H1 (cell line): ENCODE measurements around the gene CEACAM20. TPM values are rescaled to one million over a fixed set of nuclear protein-coding genes. Genes with fewer than 3 reads are reported as not detected.

Source experiments
- CTCF ChIA-PET: fragments of 300-600 bp; sonication (Branson Sonifier 250); formaldehyde crosslinking; loops from one replicate; lab custom pipeline; 2021; ENCODE audit not compliant: partially characterized antibody; lab: Charles Lee
- POLR2A ChIA-PET: fragments of 300-600 bp; sonication (Branson Sonifier 250); formaldehyde crosslinking; loops from one replicate; lab custom pipeline; 2021; ENCODE audit warnings: inconsistent platforms; ENCODE audit not compliant: partially characterized antibody; lab: Charles Lee
- DNase-seq, 2 experiments: peaks; one replicate each; pipeline versions ENCODE4 v3.0.0 to v3.0.0-alpha.2; 2010 to 2022; ENCODE audit warnings: low spot score in 2 of 2, low read depth in 1 of 2, mixed read lengths in 1 of 2
- FAIRE-seq: peaks from 2 replicates; lab custom pipeline; 2011; peaks lifted over from hg19 to GRCh38; lab: Jason Lieb, UNC
- H2AFZ ChIP-seq: 2 replicates; pipeline ENCODE4 v1.8.1; 2012; ENCODE audit warnings: low read length, inconsistent platforms
- H2AK5ac ChIP-seq: 2 replicates; pipeline ENCODE4 v1.6.1; 2013; ENCODE audit warnings: low read depth, low read length
- H2BK120ac ChIP-seq: replicated peaks from 2 replicates; pipeline ENCODE3; 2013; ENCODE audit warnings: low read depth, low read length, inconsistent platforms
- H2BK12ac ChIP-seq: 2 replicates; pipeline ENCODE4 v1.6.1; 2013; ENCODE audit warnings: low read depth, low read length
- H2BK15ac ChIP-seq: 2 replicates; pipeline ENCODE4 v1.6.1; 2013; ENCODE audit warnings: low read length
- H2BK20ac ChIP-seq: 2 replicates; pipeline ENCODE4 v1.6.1; 2013; ENCODE audit warnings: low read length
- H2BK5ac ChIP-seq: 2 replicates; pipeline ENCODE4 v1.6.1; 2013; ENCODE audit warnings: low read depth, low read length
- H3K14ac ChIP-seq: 2 replicates; pipeline ENCODE4 v1.6.1; 2013; ENCODE audit warnings: inconsistent platforms; ENCODE audit not compliant: insufficient read length
- H3K18ac ChIP-seq: 2 replicates; pipeline ENCODE4 v1.6.1; 2013; ENCODE audit warnings: low read length; ENCODE audit errors: extremely low read depth
- H3K23ac ChIP-seq: 2 replicates; pipeline ENCODE4 v1.6.1; 2013; ENCODE audit warnings: inconsistent platforms; ENCODE audit not compliant: insufficient read length
- H3K23me2 ChIP-seq: 2 replicates; pipeline ENCODE4 v1.6.1; 2013; ENCODE audit warnings: low read depth, low read length
- H3K27ac ChIP-seq: 2 replicates; pipeline ENCODE4 v1.6.1; 2011; ENCODE audit warnings: low read depth, low read length, inconsistent platforms
- H3K27me3 ChIP-seq, 4 experiments: replicated peaks in 1 of 4; 1 replicate in 1 of 4; 2 replicates in 3 of 4; pipeline versions ENCODE4 v1.6.1 to v1.8.1; 2011 to 2013; ENCODE audit warnings: low read length in 3 of 4, mild to moderate bottlenecking in 3 of 4, inconsistent platforms in 2 of 4, mixed read lengths in 2 of 4, moderate library complexity in 1 of 4; ENCODE audit not compliant: control insufficient read depth in 3 of 4, insufficient read depth in 3 of 4; ENCODE audit errors: extremely low read depth in 1 of 4
- H3K36me3 ChIP-seq, 4 experiments: 2 replicates each; pipeline versions ENCODE4 v1.6.1 to v1.8.1; 2011 to 2013; ENCODE audit warnings: mild to moderate bottlenecking in 4 of 4, low read length in 3 of 4, moderate library complexity in 2 of 4, control low read depth in 1 of 4, inconsistent platforms in 1 of 4; ENCODE audit not compliant: insufficient read depth in 4 of 4, control insufficient read depth in 2 of 4
- H3K4ac ChIP-seq: replicated peaks from 2 replicates; pipeline ENCODE3; 2013; ENCODE audit warnings: low read length, low read depth, mixed read lengths, inconsistent platforms; ENCODE audit not compliant: insufficient read length
- H3K4me1 ChIP-seq, 4 experiments: replicated peaks in 1 of 4; 1 replicate in 1 of 4; 2 replicates in 3 of 4; pipeline versions ENCODE4 v1.6.1 to v1.8.1; 2011 to 2013; ENCODE audit warnings: low read length in 3 of 4, inconsistent platforms in 2 of 4, mixed read lengths in 1 of 4; ENCODE audit not compliant: insufficient read depth in 4 of 4, control insufficient read depth in 3 of 4
- H3K4me2 ChIP-seq, 2 experiments: 2 replicates each; pipeline versions ENCODE4 v1.6.1 to v1.8.1; 2011 to 2013; ENCODE audit warnings: low read depth in 2 of 2, low read length in 2 of 2, control low read depth in 1 of 2, inconsistent platforms in 1 of 2, mild to moderate bottlenecking in 1 of 2; ENCODE audit not compliant: insufficient read depth in 1 of 2
- H3K4me3 ChIP-seq, 4 experiments: fragments of 200-600, 300-600 bp in 1 of 4; sonication (generic), shearing (Covaris generic), sonication (Bioruptor Twin) in 1 of 4; 2 replicates each; pipeline versions ENCODE4 v1.5.1 to v1.8.1; 2011 to 2016; ENCODE audit warnings: low read length in 4 of 4, low read depth in 3 of 4, control low read depth in 2 of 4, inconsistent platforms in 2 of 4, mild to moderate bottlenecking in 2 of 4, mixed read lengths in 1 of 4, moderate library complexity in 1 of 4; ENCODE audit not compliant: insufficient read depth in 2 of 4; ENCODE audit errors: extremely low read depth in 1 of 4
- H3K56ac ChIP-seq: replicated peaks from 2 replicates; pipeline ENCODE3; 2013; ENCODE audit warnings: low read depth, mild to moderate bottlenecking, mixed read lengths, low read length, inconsistent platforms; ENCODE audit not compliant: insufficient read length
- H3K79me1 ChIP-seq: 2 replicates; pipeline ENCODE4 v1.6.1; 2013; ENCODE audit warnings: low read depth, low read length, control low read depth
- H3K79me2 ChIP-seq, 2 experiments: 2 replicates each; pipeline versions ENCODE4 v1.6.1 to v1.8.1; 2012 to 2013; ENCODE audit warnings: low read length in 2 of 2, mild to moderate bottlenecking in 2 of 2, inconsistent platforms in 1 of 2; ENCODE audit not compliant: insufficient read depth in 2 of 2, control insufficient read depth in 1 of 2
- H3K9ac ChIP-seq, 4 experiments: replicated peaks in 1 of 4; 1 replicate in 1 of 4; 2 replicates in 3 of 4; pipeline versions ENCODE4 v1.6.1 to v1.8.1; 2011 to 2013; ENCODE audit warnings: low read depth in 3 of 4, low read length in 3 of 4, control low read depth in 2 of 4, mild to moderate bottlenecking in 2 of 4, moderate library complexity in 2 of 4, inconsistent platforms in 1 of 4; ENCODE audit errors: extremely low read depth in 1 of 4
- H3K9me3 ChIP-seq, 2 experiments: 2 replicates each; pipeline versions ENCODE4 v1.6.1 to v1.8.1; 2012 to 2013; ENCODE audit warnings: mild to moderate bottlenecking in 2 of 2, moderate library complexity in 2 of 2, control low read depth in 1 of 2, inconsistent platforms in 1 of 2, low read depth in 1 of 2, low read length in 1 of 2, mixed read lengths in 1 of 2; ENCODE audit not compliant: insufficient read depth in 2 of 2
- H4K20me1 ChIP-seq, 2 experiments: replicated peaks in 1 of 2; 2 replicates each; pipeline versions ENCODE3 to v1.8.1; 2011 to 2013; ENCODE audit warnings: inconsistent platforms in 2 of 2, low read length in 2 of 2, mild to moderate bottlenecking in 1 of 2; ENCODE audit not compliant: insufficient read depth in 2 of 2, control insufficient read depth in 1 of 2
- H4K5ac ChIP-seq: 2 replicates; pipeline ENCODE4 v1.6.1; 2013; ENCODE audit warnings: low read length, low read depth, mixed read lengths, inconsistent platforms; ENCODE audit not compliant: insufficient read length
- H4K8ac ChIP-seq: 2 replicates; pipeline ENCODE4 v1.8.0; 2013; ENCODE audit warnings: mild to moderate bottlenecking, moderate library complexity, low read length, inconsistent platforms; ENCODE audit not compliant: insufficient read depth; ENCODE audit errors: extremely low read depth
- H4K91ac ChIP-seq: replicated peaks from 2 replicates; pipeline ENCODE3; 2013; ENCODE audit warnings: low read length, mixed read lengths, inconsistent platforms; ENCODE audit not compliant: insufficient read length
- CHD2 ChIP-seq: IDR thresholded peaks from 2 replicates; pipeline ENCODE4 v1.6.1; 2012; ENCODE audit warnings: low read length, improper control_type of control experiment
- CTBP2 ChIP-seq: IDR thresholded peaks from 2 replicates; pipeline ENCODE4 v1.7.0; 2011; ENCODE audit warnings: borderline replicate concordance, mild to moderate bottlenecking, moderate library complexity, mixed read lengths, low read length; ENCODE audit not compliant: insufficient read depth, insufficient read length
- EP300 ChIP-seq, 2 experiments: IDR thresholded peaks; 1 replicate in 1 of 2; 2 replicates in 1 of 2; pipeline ENCODE4 v1.6.1; 2011 to 2012; ENCODE audit warnings: low read depth in 2 of 2, low read length in 2 of 2, mild to moderate bottlenecking in 2 of 2, borderline replicate concordance in 1 of 2, inconsistent platforms in 1 of 2, moderate library complexity in 1 of 2
- FOSL1 ChIP-seq: IDR thresholded peaks from 2 replicates; pipeline ENCODE4 v1.6.1; 2011; ENCODE audit warnings: mild to moderate bottlenecking, low read depth, low read length, moderate library complexity; ENCODE audit not compliant: insufficient read depth
- GABPA ChIP-seq: IDR thresholded peaks from 2 replicates; pipeline ENCODE4 v1.6.1; 2011; ENCODE audit warnings: mild to moderate bottlenecking, low read length, moderate library complexity, borderline replicate concordance; ENCODE audit not compliant: insufficient read depth
- HDAC2 ChIP-seq, 2 experiments: fragments of 300-600 bp in 1 of 2; sonication (generic) in 1 of 2; IDR thresholded peaks; 2 replicates each; pipeline ENCODE4 v1.6.1; 2011 to 2012; ENCODE audit warnings: low read depth in 2 of 2, low read length in 2 of 2, mild to moderate bottlenecking in 2 of 2, moderate library complexity in 2 of 2, borderline replicate concordance in 1 of 2, inconsistent platforms in 1 of 2
- HDAC6 ChIP-seq: IDR thresholded peaks from one replicate; pipeline ENCODE4 v1.7.1; 2012; ENCODE audit warnings: low read depth, mild to moderate bottlenecking, inconsistent platforms, low read length, moderate library complexity
- KDM1A ChIP-seq: fragments of 200-600, 300-600 bp; sonication (generic); IDR thresholded peaks from 2 replicates; pipeline ENCODE4 v1.7.1; 2016; ENCODE audit warnings: mild to moderate bottlenecking, low read length, borderline replicate concordance
- SAP30 ChIP-seq: fragments of 300-600 bp; sonication (generic); IDR thresholded peaks from 2 replicates; pipeline ENCODE4 v1.7.1; 2012; ENCODE audit warnings: low read length, moderate library complexity, mild to moderate bottlenecking, inconsistent platforms; ENCODE audit not compliant: insufficient read depth, insufficient replicate concordance
- SIRT6 ChIP-seq: IDR thresholded peaks from one replicate; pipeline ENCODE4 v1.7.1; 2012; ENCODE audit warnings: low read length, inconsistent platforms
- SRF ChIP-seq: IDR thresholded peaks from 2 replicates; pipeline ENCODE4 v1.6.1; 2011; ENCODE audit warnings: mild to moderate bottlenecking, low read depth, low read length, moderate library complexity
- TCF12 ChIP-seq: IDR thresholded peaks from 2 replicates; pipeline ENCODE4 v1.6.1; 2011; ENCODE audit warnings: low read depth, mild to moderate bottlenecking, low read length
- TEAD4 ChIP-seq: IDR thresholded peaks from 2 replicates; pipeline ENCODE4 v1.6.1; 2012; ENCODE audit warnings: low read depth, low read length, inconsistent platforms, mixed read lengths
- ZNF274 ChIP-seq: IDR thresholded peaks from 2 replicates; pipeline ENCODE4 v1.7.0; 2012; ENCODE audit warnings: low read length, borderline replicate concordance; ENCODE audit errors: extremely low read depth
- WGBS, 2 experiments: shearing (Covaris generic) in 1 of 2; methylation state at CpG; one replicate each; pipeline versions ENCODE4 v1.1.6 to v1.1.7; 2013 to 2015; ENCODE audit warnings: low lambda C conversion rate in 2 of 2, mixed read lengths in 2 of 2, inconsistent platforms in 1 of 2, low coverage in 1 of 2, missing lambda C conversion rate in 1 of 2; ENCODE audit not compliant: insufficient replicate concordance in 2 of 2, insufficient coverage in 1 of 2, insufficient read length in 1 of 2; ENCODE audit errors: extremely low coverage in 1 of 2, missing lambda C conversion rate in 1 of 2; 5-methylcytosine and 5-hydroxymethylcytosine counted together
- polyA plus RNA-seq, 7 experiments: library from polyadenylated mRNA; depleted of rRNA in 3 of 7; stranded (reverse) in 5 of 7; unstranded in 2 of 7; fragments of >200 nt in 5 of 7; fragments of 200-250 nt in 2 of 7; gene quantifications; 1 replicate in 5 of 7; 2 replicates in 1 of 7; 4 replicates in 1 of 7; pipeline versions ENCODE4 v1.2.1 to v1.2.3, GENCODE V29; 2011 to 2013; ENCODE audit warnings: missing spikeins in 2 of 7, mixed read lengths in 2 of 7
- total RNA-seq: library from RNA; stranded (reverse); fragmentation: NEBNext Ultra II Directional; extraction: Animal tissue kit (Norgen Biotek cat#: 25700); gene quantifications from 2 replicates; pipeline ENCODE4 v1.2.1, GENCODE V29; 2021

The CEACAM20 gene
- total and polyA plus RNA-seq, 2 of the 8 experiments (the other 6 are each of a cell fraction or from before 2014, with no cell fraction given) = not detected

- Histone ChIP-seq H3K79me2 (no peaks in the 10 kb centered on the region), H3K4me3 (no peak overlapping the region), H3K4me2 (no peak overlapping the region), H3K9ac (no peak overlapping the region), H3K23me2 (no peaks in the 10 kb centered on the region), H4K8ac (no peak overlapping the region), H4K91ac (no peak overlapping the region), H3K23ac (no peak overlapping the region), H2BK5ac (no peak overlapping the region), H2BK120ac (no peak overlapping the region), H2BK20ac (no peak overlapping the region), H3K56ac (no peak overlapping the region), H2AFZ (no peak overlapping the region), H3K36me3 (no peaks in the 10 kb centered on the region), H2AK5ac (no peak overlapping the region), H4K20me1 (no peaks in the 10 kb centered on the region), H3K27ac (no peak overlapping the region), H3K79me1 (no peaks in the 10 kb centered on the region), H3K14ac (no peak overlapping the region), H3K18ac (no peak overlapping the region), H2BK12ac (no peak overlapping the region), H3K9me3 (no peaks in the 10 kb centered on the region), H2BK15ac (no peak overlapping the region), H3K27me3 (no peaks in the 10 kb centered on the region), H3K4me1 (no peaks in the 10 kb centered on the region), H4K5ac (no peak overlapping the region), H3K4ac (no peak overlapping the region)
- WGBS, 2 experiments = 82% methylated on average over 1 of the region's 1 CpG; no CpG with 5 or more reads in 1 of the 2 experiments
- POLR2A ChIA-PET = interaction anchor here (0.7 to 1.3 kb wide), 2 partner anchors 77 to 80 kb away, joined by 3 to 4 read pairs; no protein-coding TSS in a partner anchor
- DNase-seq (no peak), FAIRE-seq (no peak)
- CTCF ChIA-PET = interaction anchor here (1.0 to 5.7 kb wide), 28 partner anchors 9 to 193 kb away, joined by 3 to 37 read pairs (median 6); partner anchors contain the start of genes IGSF23 and PVR
- TF ChIP-seq FOSL1 = no peak
- no peak for TF ChIP-seq EP300 (IDR thresholded peaks at IDR 0.05; ENCODE audit: borderline replicate concordance in 1 of 2, low read depth in 2 of 2, low read length in 2 of 2)
- TF ChIP-seq HDAC6 = no peak
- TF ChIP-seq SIRT6 = no peak
- no peak for TF ChIP-seq HDAC2 (IDR thresholded peaks at IDR 0.05; ENCODE audit: borderline replicate concordance in 1 of 2, low read depth in 2 of 2, low read length in 2 of 2)
- no peak for TF ChIP-seq TEAD4
- no peak for TF ChIP-seq CHD2
- no peak for TF ChIP-seq CTBP2
- no peak for TF ChIP-seq ZNF274
- TF ChIP-seq SAP30 = no peak
- TF ChIP-seq TCF12 = no peak
- TF ChIP-seq SRF = no peak
- no peak for TF ChIP-seq KDM1A
- TF ChIP-seq GABPA = no peak
Observed at GRCh38 chr19:44577566-44577874, 48.0 kb upstream of the CEACAM20 start.
